CD4-positive, alpha-beta memory T cell (primary cell): Measurements from ENCODE around the gene GMDS. TPM values are rescaled to one million over a fixed set of nuclear protein-coding genes. Genes with fewer than 3 reads are reported as not detected.

Experiments
- CTCF ChIA-PET: fragments of 350-600 bp; sonication (Branson Sonifier 250); formaldehyde crosslinking; loops from one replicate; lab custom pipeline; 2021; ENCODE audit warnings: inconsistent platforms; ENCODE audit not compliant: partially characterized antibody; lab: Charles Lee
- POLR2A ChIA-PET: fragments of 350-600 bp; sonication (Branson Sonifier 250); formaldehyde crosslinking; loops from one replicate; lab custom pipeline; 2021; ENCODE audit not compliant: partially characterized antibody; lab: Charles Lee
- DNase-seq, 5 donors: peaks; one replicate each; pipeline versions ENCODE4 v3.0.0 to v3.0.0-alpha.2; 2020 to 2022; ENCODE audit warnings: mixed read lengths in 1 of 5
- H3K27ac ChIP-seq: one replicate; pipeline ENCODE4 v1.7.0; 2013; ENCODE audit warnings: low read depth, low read length
- H3K27me3 ChIP-seq: 2 replicates; pipeline ENCODE4 v1.7.0; 2013; ENCODE audit warnings: mild to moderate bottlenecking, low read length, moderate library complexity; ENCODE audit not compliant: insufficient read depth
- H3K36me3 ChIP-seq: 2 replicates; pipeline ENCODE4 v1.7.0; 2013; ENCODE audit warnings: mild to moderate bottlenecking, low read length, moderate library complexity; ENCODE audit not compliant: insufficient read depth
- H3K4me1 ChIP-seq: 2 replicates; pipeline ENCODE4 v1.7.0; 2013; ENCODE audit warnings: mild to moderate bottlenecking, low read length, moderate library complexity; ENCODE audit not compliant: insufficient read depth
- H3K4me3 ChIP-seq, 2 donors: one replicate each; pipeline ENCODE4 v1.7.0; 2013; ENCODE audit warnings: low read length in 2 of 2, mild to moderate bottlenecking in 1 of 2
- H3K9me3 ChIP-seq, 2 donors: one replicate each; pipeline ENCODE4 v1.7.0; 2013; ENCODE audit warnings: low read length in 2 of 2, control low read depth in 1 of 2; ENCODE audit not compliant: control insufficient read depth in 1 of 2
- H3K27ac Mint-ChIP-seq, 7 donors: one replicate each; pipeline ENCODE4 v1.8.0; 2020 to 2021; ENCODE audit warnings: mixed read lengths in 7 of 7, mild to moderate bottlenecking in 6 of 7, inconsistent platforms in 3 of 7, moderate library complexity in 3 of 7
- H3K27me3 Mint-ChIP-seq, 2 donors: one replicate each; pipeline ENCODE4 v1.8.0; 2020 to 2021; ENCODE audit warnings: mixed read lengths in 2 of 2
- H3K36me3 Mint-ChIP-seq, 2 donors: one replicate each; pipeline ENCODE4 v1.8.0; 2020 to 2021; ENCODE audit warnings: mixed read lengths in 2 of 2, inconsistent platforms in 1 of 2, mild to moderate bottlenecking in 1 of 2
- H3K4me1 Mint-ChIP-seq, 4 donors: one replicate each; pipeline ENCODE4 v1.8.0; 2020 to 2021; ENCODE audit warnings: mixed read lengths in 4 of 4, mild to moderate bottlenecking in 1 of 4
- H3K4me3 Mint-ChIP-seq, 8 donors: one replicate each; pipeline ENCODE4 v1.8.0; 2020 to 2021; ENCODE audit warnings: mixed read lengths in 8 of 8, mild to moderate bottlenecking in 7 of 8, moderate library complexity in 6 of 8, inconsistent platforms in 3 of 8
- H3K9me3 Mint-ChIP-seq, 8 donors: one replicate each; pipeline ENCODE4 v1.8.0; 2020 to 2021; ENCODE audit warnings: mixed read lengths in 8 of 8, mild to moderate bottlenecking in 5 of 8, inconsistent platforms in 3 of 8, moderate library complexity in 1 of 8
- intact Hi-C: fragments of 100-400 bp; cut with micrococcal nuclease; formaldehyde crosslinking; loops from one replicate; pipeline ENCODE4 v1.15.1; 2023
- polyA plus RNA-seq, 2 donors: library from polyadenylated mRNA; unstranded; fragments of 300-500 nt; fragmentation: Illumina TruSeq; gene quantifications; one replicate each; pipeline ENCODE4 v1.2.3, GENCODE V29; 2021
- total RNA-seq, 2 experiments: library from RNA; stranded (reverse); gene quantifications; one replicate each; pipeline ENCODE4 v1.2.3, GENCODE V29; 2021

The GMDS gene
- total and polyA plus RNA-seq, 4 experiments from 2014 or later = 12.1 to 24.0 (median 15.2) TPM

DNA sequence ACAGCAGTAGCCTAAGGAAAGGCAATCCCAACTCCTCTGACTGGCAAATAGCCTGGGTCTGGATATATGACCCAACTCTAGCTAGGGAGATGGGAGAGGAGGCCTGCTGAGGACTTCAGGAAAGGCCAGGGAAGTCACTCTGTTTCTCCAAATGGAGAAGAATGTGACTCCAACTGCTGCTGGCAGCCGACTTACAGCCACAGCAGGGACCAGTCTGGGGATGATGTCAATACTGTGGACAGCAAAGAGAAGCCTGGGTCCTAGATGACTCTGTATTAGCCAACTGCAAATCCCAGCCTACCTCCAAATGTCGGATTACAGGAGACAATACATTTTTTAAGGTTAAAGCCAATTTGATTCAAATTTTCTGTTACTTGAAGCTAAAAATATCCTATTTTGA lies 403.1 kb downstream of the GMDS start:
- Histone ChIP-seq H3K27me3 (no peaks in the 10 kb centered on the region), H3K4me1 (no peaks in the 10 kb centered on the region), H3K4me3 (no peak overlapping the region), H3K27ac (no peak overlapping the region), H3K9me3 (no peaks in the 10 kb centered on the region), H3K36me3 (no peaks in the 10 kb centered on the region)
- ChIA-PET CTCF (no interaction called here), POLR2A (no interaction called here)
- Mint-ChIP-seq H3K36me3 (peaks cover 4 to 5% of the 10 kb centered on the region in 2 donors), H3K27ac (no peak overlapping the region), H3K9me3 (peaks cover 0 to 2% (median 0%) of the 10 kb centered on the region in 8 donors), H3K4me3 (no peak overlapping the region), H3K4me1 (no peaks in the 10 kb centered on the region), H3K27me3 (no peaks in the 10 kb centered on the region)
- intact Hi-C loops = no loop called here
- DNase-seq = no peak

DNA sequence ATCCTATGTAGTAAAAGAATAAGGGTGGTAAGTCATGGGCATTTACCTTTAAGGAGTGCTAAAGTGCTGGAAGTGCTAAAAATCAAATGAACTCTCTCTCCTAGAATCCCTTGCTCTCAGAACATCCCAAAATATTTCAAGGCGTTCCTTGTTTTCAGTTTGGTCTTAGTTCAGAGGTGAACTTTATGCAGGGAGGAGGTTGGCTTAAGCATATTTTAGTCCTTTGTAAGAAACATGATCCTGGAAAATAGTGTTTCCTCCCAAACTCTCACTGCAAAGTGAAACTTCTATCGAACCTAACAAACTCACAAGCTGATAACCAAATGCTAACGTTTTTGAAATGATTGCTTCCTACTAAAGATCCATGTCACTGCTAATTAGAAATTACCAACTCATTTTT lies 404.3 kb downstream of the GMDS start:
- CTCF ChIA-PET = no interaction called here
- no peaks in the 10 kb centered on the region for H3K27me3 Mint-ChIP-seq
- DNase-seq = no peak
- no peak overlapping the region for H3K27ac ChIP-seq
- no peaks in the 10 kb centered on the region for H3K9me3 ChIP-seq
- POLR2A ChIA-PET = no interaction called here
- no peaks in the 10 kb centered on the region for H3K4me1 Mint-ChIP-seq
- H3K36me3 ChIP-seq = no peaks in the 10 kb centered on the region
- intact Hi-C loops = no loop called here
- no peaks in the 10 kb centered on the region for H3K9me3 Mint-ChIP-seq
- no peaks in the 10 kb centered on the region for H3K4me1 ChIP-seq
- no peaks in the 10 kb centered on the region for H3K36me3 Mint-ChIP-seq
- H3K27me3 ChIP-seq = no peaks in the 10 kb centered on the region
- no peak overlapping the region for H3K27ac Mint-ChIP-seq
- no peak overlapping the region for H3K4me3 Mint-ChIP-seq
- no peak overlapping the region for H3K4me3 ChIP-seq

DNA sequence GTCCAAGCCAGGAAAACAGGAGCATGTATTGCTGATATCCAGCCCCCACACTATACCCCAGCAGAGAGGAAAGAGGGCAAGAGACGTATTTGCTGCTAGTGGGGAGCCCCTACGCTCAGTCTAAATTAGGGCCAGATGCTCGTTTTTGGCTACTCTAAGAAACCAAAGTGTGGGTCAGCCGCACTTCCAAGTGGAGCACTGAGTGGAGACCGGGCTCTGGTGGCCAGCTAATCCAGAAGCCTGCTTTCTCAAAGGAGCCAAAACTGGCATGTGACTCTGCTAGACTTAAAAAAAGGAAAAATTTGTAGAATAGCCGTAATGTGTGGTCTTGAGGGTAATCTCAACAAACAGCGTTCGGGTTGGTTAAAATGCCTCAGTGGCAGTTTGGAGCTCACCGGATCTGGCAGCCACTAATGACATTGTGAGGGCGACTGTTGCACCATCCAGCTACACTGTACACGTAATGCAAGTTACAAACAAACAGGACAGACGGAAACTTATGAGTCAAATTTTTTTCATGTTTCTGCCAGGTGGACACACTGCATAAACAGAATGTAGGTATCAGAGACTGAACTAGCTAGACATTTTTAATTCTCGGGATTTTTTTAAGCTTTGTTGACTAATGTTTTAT lies 404.8 kb downstream of the GMDS start:
- Mint-ChIP-seq H3K9me3 (no peaks in the 10 kb centered on the region), H3K27ac (no peak overlapping the region), H3K4me3 (no peak overlapping the region), H3K4me1 (no peaks in the 10 kb centered on the region), H3K36me3 (no peaks in the 10 kb centered on the region), H3K27me3 (no peaks in the 10 kb centered on the region)
- Histone ChIP-seq H3K4me3 (no peak overlapping the region), H3K4me1 (no peaks in the 10 kb centered on the region), H3K27ac (no peak overlapping the region), H3K36me3 (no peaks in the 10 kb centered on the region), H3K9me3 (no peaks in the 10 kb centered on the region), H3K27me3 (no peaks in the 10 kb centered on the region)
- intact Hi-C loops = no loop called here
- ChIA-PET CTCF (no interaction called here), POLR2A (no interaction called here)
- no peak for DNase-seq

DNA sequence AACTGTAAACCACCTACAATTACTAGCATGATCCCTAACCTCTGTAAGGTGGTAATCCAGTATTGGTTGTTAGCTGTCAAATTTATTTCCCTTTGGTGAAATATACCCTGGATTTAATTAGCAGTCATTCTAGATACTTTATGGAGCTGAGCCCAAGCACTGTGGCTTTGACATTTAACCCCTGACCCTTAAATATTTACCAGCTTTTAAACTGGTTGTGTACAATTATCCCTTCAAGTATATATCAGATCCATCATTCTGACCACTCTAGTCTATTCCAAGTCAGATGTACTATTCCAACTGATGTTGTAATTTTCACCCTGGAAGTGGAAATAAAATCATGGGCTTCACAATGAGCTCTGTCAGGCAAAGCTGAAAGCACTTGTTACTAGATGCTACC lies 406.0 kb downstream of the GMDS start:
- no peaks in the 10 kb centered on the region for H3K27me3 ChIP-seq
- intact Hi-C loops = no loop called here
- Mint-ChIP-seq H3K9me3 (no peaks in the 10 kb centered on the region), H3K36me3 (no peaks in the 10 kb centered on the region), H3K4me3 (no peak overlapping the region), H3K27me3 (no peaks in the 10 kb centered on the region), H3K4me1 (no peaks in the 10 kb centered on the region), H3K27ac (no peak overlapping the region)
- ChIA-PET POLR2A (no interaction called here), CTCF (no interaction called here)
- no peak overlapping the region for H3K4me3 ChIP-seq
- no peaks in the 10 kb centered on the region for H3K4me1 ChIP-seq
- no peak for DNase-seq
- H3K27ac ChIP-seq = no peak overlapping the region
- H3K9me3 ChIP-seq = no peaks in the 10 kb centered on the region
- no peaks in the 10 kb centered on the region for H3K36me3 ChIP-seq

DNA sequence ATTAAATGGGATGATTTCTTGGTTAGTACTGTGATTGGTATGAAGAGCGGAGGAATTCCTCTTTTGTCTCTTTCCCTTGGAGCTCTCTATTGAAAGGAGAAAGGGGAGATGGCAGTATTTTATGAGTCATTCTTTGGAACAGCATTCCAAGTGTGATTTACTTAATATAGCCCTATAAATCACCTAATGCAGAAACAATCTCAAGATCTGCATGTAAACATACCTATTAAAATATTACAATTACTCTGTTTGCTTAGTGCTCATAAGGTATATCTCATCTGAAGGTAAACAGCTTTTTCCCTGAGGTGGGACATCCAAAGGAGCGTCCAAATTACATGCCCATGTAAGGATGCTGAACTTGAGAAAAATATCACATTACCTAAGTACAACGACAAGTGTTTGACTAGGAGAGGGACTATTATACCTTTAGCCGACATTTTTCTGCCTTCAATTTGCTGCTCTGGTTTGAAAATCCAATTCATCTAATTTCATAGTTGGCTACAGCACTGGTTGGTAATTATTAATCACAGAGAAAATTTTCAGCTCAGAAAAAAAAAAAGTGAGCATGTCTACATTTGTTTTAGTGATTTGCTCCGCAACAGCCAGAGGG lies 406.7 kb downstream of the GMDS start:
- Histone ChIP-seq H3K36me3 (no peaks in the 10 kb centered on the region), H3K4me3 (no peak overlapping the region), H3K27ac (no peak overlapping the region), H3K9me3 (no peaks in the 10 kb centered on the region), H3K27me3 (no peaks in the 10 kb centered on the region), H3K4me1 (no peaks in the 10 kb centered on the region)
- DNase-seq = no peak
- intact Hi-C loops = no loop called here
- Mint-ChIP-seq H3K36me3 (no peaks in the 10 kb centered on the region), H3K9me3 (no peaks in the 10 kb centered on the region), H3K4me1 (no peaks in the 10 kb centered on the region), H3K27ac (no peak overlapping the region), H3K4me3 (no peak overlapping the region), H3K27me3 (no peaks in the 10 kb centered on the region)
- POLR2A ChIA-PET = no interaction called here
- CTCF ChIA-PET = no interaction called here

DNA sequence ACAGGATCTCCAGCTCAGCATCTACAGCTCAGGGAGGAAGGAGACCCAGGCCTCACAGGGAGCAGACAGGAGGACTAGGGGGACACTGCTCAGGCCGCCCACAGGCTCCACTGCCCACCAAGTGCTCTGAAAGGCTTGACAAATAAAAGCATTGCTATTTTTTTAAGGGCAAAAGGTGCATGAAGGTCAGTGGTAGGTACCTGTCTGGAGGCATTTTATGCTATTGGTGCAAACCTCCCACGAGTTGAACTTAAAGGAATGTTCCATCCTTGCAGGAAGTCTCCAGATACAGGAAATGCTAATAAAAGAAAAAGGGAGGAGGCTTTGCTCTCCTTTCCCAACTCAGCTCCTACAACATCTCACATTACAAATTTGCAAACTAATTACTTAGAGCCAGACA lies 407.6 kb downstream of the GMDS start:
- Histone ChIP-seq H3K27me3 (no peaks in the 10 kb centered on the region), H3K9me3 (no peaks in the 10 kb centered on the region), H3K4me3 (no peak overlapping the region), H3K36me3 (no peaks in the 10 kb centered on the region), H3K4me1 (no peaks in the 10 kb centered on the region), H3K27ac (no peak overlapping the region)
- Mint-ChIP-seq H3K4me3 (no peak overlapping the region), H3K27ac (no peak overlapping the region), H3K4me1 (no peaks in the 10 kb centered on the region), H3K9me3 (no peaks in the 10 kb centered on the region), H3K36me3 (peaks cover 0 to 7% of the 10 kb centered on the region in 2 donors), H3K27me3 (no peaks in the 10 kb centered on the region)
- CTCF ChIA-PET = no interaction called here
- POLR2A ChIA-PET = no interaction called here
- intact Hi-C loops = no loop called here
- no peak for DNase-seq

DNA sequence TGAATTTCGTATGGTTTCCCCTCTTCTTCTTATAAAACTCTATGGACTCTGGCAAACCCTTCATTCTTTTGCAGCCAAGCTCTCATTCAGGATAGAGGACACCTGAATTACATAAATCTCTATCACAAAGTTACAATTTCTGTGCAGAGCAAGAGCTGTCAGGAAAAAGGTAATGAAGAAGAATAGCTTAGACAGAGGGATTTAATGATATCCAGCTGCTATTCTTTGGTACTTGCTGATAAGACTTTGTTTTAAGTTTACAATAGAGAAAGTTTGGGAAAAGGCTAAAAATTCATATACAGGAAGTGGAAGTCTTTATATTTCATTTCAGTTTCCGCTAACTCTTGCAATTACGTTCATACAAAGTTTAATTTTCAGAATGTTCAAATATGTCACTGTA lies 408.7 kb downstream of the GMDS start:
- Mint-ChIP-seq H3K4me1 (no peaks in the 10 kb centered on the region), H3K9me3 (peaks cover 0 to under 1% (median 0%) of the 10 kb centered on the region in 8 donors), H3K36me3 (peaks cover 2 to 14% of the 10 kb centered on the region in 2 donors), H3K4me3 (no peak overlapping the region), H3K27ac (no peak overlapping the region), H3K27me3 (no peaks in the 10 kb centered on the region)
- Histone ChIP-seq H3K27me3 (no peaks in the 10 kb centered on the region), H3K36me3 (no peaks in the 10 kb centered on the region), H3K27ac (no peak overlapping the region), H3K4me1 (no peaks in the 10 kb centered on the region), H3K9me3 (no peaks in the 10 kb centered on the region), H3K4me3 (no peak overlapping the region)
- ChIA-PET POLR2A (no interaction called here), CTCF (no interaction called here)
- intact Hi-C loops = no loop called here
- DNase-seq = no peak
